ENCODE results near the gene PIWIL4.
A peak's percentile ranks its signal among the peaks of the same experiment; 100 is the strongest.

The PIWIL4 gene

GRCh38 chr11:94567181-94567670 lies at the start of gene PIWIL4:
TSS of gene PIWIL4 (plus strand) at chr11:94567368. CDS start at chr11:94567519, 151 bp downstream.
- FAIRE-seq, result no peak

- FAIRE-seq, result no peak
Observed at GRCh38 chr11:94518300-94518699, 48.9 kb upstream of the PIWIL4 start.

GRCh38 chr11:94519478-94520084 lies 47.6 kb upstream of the PIWIL4 start:
- FAIRE-seq, result peak; percentile 84

GRCh38 chr11:94521684-94522083 lies 45.5 kb upstream of the PIWIL4 start:
- FAIRE-seq, result no peak

GRCh38 chr11:94524341-94524740 lies 42.8 kb upstream of the PIWIL4 start:
- FAIRE-seq, result no peak

GRCh38 chr11:94525546-94526324 lies 41.4 kb upstream of the PIWIL4 start:
- FAIRE-seq, result no peak

GRCh38 chr11:94526645-94527438 lies 40.3 kb upstream of the PIWIL4 start:
- no peak for FAIRE-seq

GRCh38 chr11:94528551-94528950 lies 38.6 kb upstream of the PIWIL4 start:
- no peak for FAIRE-seq

- FAIRE-seq, result no peak
Observed at GRCh38 chr11:94532211-94532610, 35.0 kb upstream of the PIWIL4 start.

GRCh38 chr11:94533206-94533605 lies 34.0 kb upstream of the PIWIL4 start:
- FAIRE-seq, result no peak

- FAIRE-seq, result no peak
Observed at GRCh38 chr11:94533696-94534630, 33.2 kb upstream of the PIWIL4 start.

GRCh38 chr11:94536386-94536785 lies 30.8 kb upstream of the PIWIL4 start:
- no peak for FAIRE-seq

GRCh38 chr11:94537031-94537600 lies 30.1 kb upstream of the PIWIL4 start:
- no peak for FAIRE-seq

- FAIRE-seq, result no peak
Observed at GRCh38 chr11:94539420-94539819, 27.7 kb upstream of the PIWIL4 start.

- no peak for FAIRE-seq
Observed at GRCh38 chr11:94543695-94544645, 23.2 kb upstream of the PIWIL4 start, which contains the start of gene FUT4. TSS of gene FUT4 (plus strand) at chr11:94543921. CDS start at chr11:94544134, 213 bp downstream.

GRCh38 chr11:94544646-94545263 lies 22.4 kb upstream of the PIWIL4 start:
- FAIRE-seq, result no peak

GRCh38 chr11:94545264-94546161 lies 21.7 kb upstream of the PIWIL4 start:
- FAIRE-seq, result no peak

- FAIRE-seq, result no peak
Observed at GRCh38 chr11:94546162-94546470, 21.1 kb upstream of the PIWIL4 start.

- no peak for FAIRE-seq
Observed at GRCh38 chr11:94546886-94547285, 20.3 kb upstream of the PIWIL4 start.

Data from TTC549 (cell line).